ENCODE measurements around the gene ARHGEF4. TPM values are rescaled to one million over a fixed set of nuclear protein-coding genes. Genes with fewer than 3 reads are reported as not detected.
A peak's percentile ranks its signal among the peaks of the same experiment; 100 is the strongest.

Gene ARHGEF4
- total and polyA plus RNA-seq, 7 donors, result 1.7 to 32.4 (median 17.2) TPM; not detected in 1

GRCh38 chr2:130818809-130819208 is 17.9 kb upstream of the ARHGEF4 start:
- no peak overlapping the region for H3K27ac ChIP-seq
- peaks cover 0 to 3% (median 0%) of the 10 kb centered on the region in 3 donors for H3K27me3 ChIP-seq
- H3K9me3 ChIP-seq, result no peaks in the 10 kb centered on the region
- peak; percentile 35 for DNase-seq
- no peaks in the 10 kb centered on the region for H3K36me3 ChIP-seq
- intact Hi-C loops (cut with DNase I), result no loop called here
- no peak overlapping the region for H3K4me3 ChIP-seq
- WGBS, 2 donors, result 78 to 82% methylated on average over 5 of the region's 5 CpGs
- peaks cover 0 to 18% (median 16%) of the 10 kb centered on the region in 4 donors for H3K4me1 ChIP-seq
- TF ChIP-seq EP300 (IDR thresholded peaks at IDR 0.05), result no peak
- no peak for TF ChIP-seq POLR2AphosphoS5 (IDR thresholded peaks at IDR 0.05)
- TF ChIP-seq POLR2A (IDR thresholded peaks at IDR 0.05), result no peak
- TF ChIP-seq CTCF (IDR thresholded peaks at IDR 0.05), result no peak

GRCh38 chr2:130819226-130819607 is 17.5 kb upstream of the ARHGEF4 start:
- 88 to 91% methylated on average over 14 of the region's 14 CpGs for WGBS, 2 donors
- intact Hi-C loops (cut with DNase I), result no loop called here
- Histone ChIP-seq H3K4me3 (no peak overlapping the region), H3K9me3 (no peaks in the 10 kb centered on the region), H3K36me3 (no peaks in the 10 kb centered on the region), H3K4me1 (peaks cover 0 to 18% (median 16%) of the 10 kb centered on the region in 4 donors), H3K27ac (peak overlapping the region in 3 of 4 donors; percentile 75 to 87 (median 80)), H3K27me3 (peaks cover 0 to 3% (median 0%) of the 10 kb centered on the region in 3 donors)
- TF ChIP-seq POLR2AphosphoS5 (IDR thresholded peaks at IDR 0.05) (no peak), POLR2A (IDR thresholded peaks at IDR 0.05) (no peak), EP300 (IDR thresholded peaks at IDR 0.05) (no peak), CTCF (IDR thresholded peaks at IDR 0.05) (no peak)
- DNase-seq, result no peak

GRCh38 chr2:130819608-130820278 is 17.0 kb upstream of the ARHGEF4 start:
- H3K36me3 ChIP-seq, result no peaks in the 10 kb centered on the region
- H3K9me3 ChIP-seq, result no peaks in the 10 kb centered on the region
- intact Hi-C loops (cut with DNase I), result no loop called here
- peaks cover 0 to 18% (median 16%) of the 10 kb centered on the region in 4 donors for H3K4me1 ChIP-seq
- H3K4me3 ChIP-seq, result peak overlapping the region in 1 of 4 donors; percentile 19
- WGBS, 2 donors, result 54 to 79% methylated on average over 12 of the region's 12 CpGs
- peak overlapping the region; percentile 56 to 87 (median 78) for H3K27ac ChIP-seq
- DNase-seq, result peak; percentile 49
- TF ChIP-seq POLR2AphosphoS5 (IDR thresholded peaks at IDR 0.05), result no peak
- TF ChIP-seq EP300 (IDR thresholded peaks at IDR 0.05), result no peak
- no peak for TF ChIP-seq POLR2A (IDR thresholded peaks at IDR 0.05)
- TF ChIP-seq CTCF (IDR thresholded peaks at IDR 0.05), result no peak
- H3K27me3 ChIP-seq, result peaks cover 0 to 3% (median 0%) of the 10 kb centered on the region in 3 donors

- DNase-seq, result peak; percentile 75
- intact Hi-C loops (cut with DNase I), result no loop called here
- H3K4me3 ChIP-seq, result peak overlapping the region in 1 of 4 donors; percentile 19
These were observed 16.3 kb upstream of the ARHGEF4 start for GRCh38 chr2:130820279-130820861.

More at GRCh38 chr2:130820279-130820861, 16.3 kb upstream of the ARHGEF4 start:
- Histone ChIP-seq H3K9me3 (no peaks in the 10 kb centered on the region), H3K36me3 (no peaks in the 10 kb centered on the region), H3K27me3 (peaks cover 0 to 3% (median 0%) of the 10 kb centered on the region in 3 donors), H3K27ac (peak overlapping the region; percentile 56 to 87 (median 78)), H3K4me1 (peaks cover 0 to 18% (median 16%) of the 10 kb centered on the region in 4 donors)
- 68 to 84% methylated on average over 16 of the region's 16 CpGs for WGBS, 2 donors
- peak in 1 of 4 donors; percentile 28 for TF ChIP-seq POLR2AphosphoS5 (IDR thresholded peaks at IDR 0.05)
- peak in 1 of 4 experiments; percentile 7 for TF ChIP-seq CTCF (IDR thresholded peaks at IDR 0.05)
- no peak for TF ChIP-seq EP300 (IDR thresholded peaks at IDR 0.05)
- TF ChIP-seq POLR2A (IDR thresholded peaks at IDR 0.05), result no peak

Measured in sigmoid colon (tissue), 7 donors.